GM18909 (cell line): Measurements from ENCODE around the gene SGF29.
"Not testable (repeated sequence)": the region's sequence is repeated elsewhere in the genome, so short reads cannot be mapped to it uniquely, and the experiment has no call there.

Experiments
- ATAC-seq: cut with Tn5 transposase; IDR thresholded peaks from one replicate; pipeline ENCODE4 v1.9.1; 2021; ENCODE audit warnings: mild to moderate bottlenecking; ENCODE audit not compliant: unreplicated experiment, poor library complexity

SGF29 gene

GRCh38 chr16:28553776-28554633 is at the start of gene SGF29:
SGF29 (plus strand) TSS chr16:28553920; CDS start chr16:28581070, 27,150 bp downstream.
- peak; percentile 84 for ATAC-seq

GRCh38 chr16:28504707-28505404 is 48.9 kb upstream of the SGF29 start:
- ATAC-seq = no peak

- no peak for ATAC-seq
Observed at GRCh38 chr16:28505489-28506137, 48.1 kb upstream of the SGF29 start.

GRCh38 chr16:28511031-28511430 is 42.7 kb upstream of the SGF29 start:
- ATAC-seq = no peak

- ATAC-seq = no peak
Observed at GRCh38 chr16:28511801-28512789, 41.6 kb upstream of the SGF29 start.

GRCh38 chr16:28513484-28514181 is 40.1 kb upstream of the SGF29 start:
- ATAC-seq = no peak

GRCh38 chr16:28514246-28514645 is 39.5 kb upstream of the SGF29 start:
- ATAC-seq = no peak

- ATAC-seq = no peak
Observed at GRCh38 chr16:28520672-28521071, 33.0 kb upstream of the SGF29 start.

GRCh38 chr16:28521436-28521835 is 32.3 kb upstream of the SGF29 start:
- ATAC-seq = no peak

GRCh38 chr16:28522792-28523191 is 30.9 kb upstream of the SGF29 start:
- no peak for ATAC-seq

- ATAC-seq = no peak
Observed at GRCh38 chr16:28524681-28525171, 29.0 kb upstream of the SGF29 start.

GRCh38 chr16:28526201-28527099 is 27.3 kb upstream of the SGF29 start:
- no peak for ATAC-seq

- ATAC-seq = not testable (repeated sequence)
Observed at GRCh38 chr16:28527100-28527785, 26.5 kb upstream of the SGF29 start.

- ATAC-seq = no peak
Observed at GRCh38 chr16:28527985-28528384, 25.7 kb upstream of the SGF29 start.

GRCh38 chr16:28528463-28528867 is 25.3 kb upstream of the SGF29 start:
- no peak for ATAC-seq

- no peak for ATAC-seq
Observed at GRCh38 chr16:28529124-28529523, 24.6 kb upstream of the SGF29 start.
